GM23338 (cell line): ENCODE data around the gene SLC4A3.

Experiments used
- CREB1 ChIP-seq: fragments of 250-450 bp; sonication (Bioruptor Pico); IDR thresholded peaks from 2 replicates; pipeline ENCODE4 v1.5.0; 2020; ENCODE audit warnings: low read depth, mild to moderate bottlenecking, moderate library complexity
- EZH2 ChIP-seq: fragments of 200-600 bp; sonication (generic); IDR thresholded peaks from one replicate; pipeline ENCODE4 v1.8.0; 2017; ENCODE audit warnings: antibody characterized with exemption, mild to moderate bottlenecking, low read depth; ENCODE audit not compliant: unreplicated experiment
- EZH2phosphoT487 ChIP-seq: fragments of 200-600 bp; sonication (generic); IDR thresholded peaks from one replicate; pipeline ENCODE4 v1.8.1; 2018; ENCODE audit warnings: antibody characterized with exemption; ENCODE audit not compliant: unreplicated experiment
- NANOG ChIP-seq: IDR thresholded peaks from 2 replicates; pipeline ENCODE4 v1.6.1; 2016; ENCODE audit warnings: antibody characterized with exemption, borderline replicate concordance
- POLR2AphosphoS5 ChIP-seq: IDR thresholded peaks from 2 replicates; pipeline ENCODE4 v1.6.1; 2016; ENCODE audit warnings: antibody characterized with exemption, low read depth
- REST ChIP-seq: IDR thresholded peaks from one replicate; pipeline ENCODE4 v1.6.1; 2018; ENCODE audit warnings: antibody characterized with exemption; ENCODE audit not compliant: unreplicated experiment
- TF ChIP-seq, protein P1 (sequence below), 2 experiments: fragments of 200-600 bp in 1 of 2; sonication (generic) in 1 of 2; conservative IDR thresholded peaks; 2 replicates each; pipeline versions ENCODE4 v1.5.1 to v1.6.1; 2016 to 2017; ENCODE audit warnings: antibody characterized with exemption in 2 of 2, low read depth in 2 of 2, mild to moderate bottlenecking in 2 of 2, moderate library complexity in 1 of 2

DNA sequence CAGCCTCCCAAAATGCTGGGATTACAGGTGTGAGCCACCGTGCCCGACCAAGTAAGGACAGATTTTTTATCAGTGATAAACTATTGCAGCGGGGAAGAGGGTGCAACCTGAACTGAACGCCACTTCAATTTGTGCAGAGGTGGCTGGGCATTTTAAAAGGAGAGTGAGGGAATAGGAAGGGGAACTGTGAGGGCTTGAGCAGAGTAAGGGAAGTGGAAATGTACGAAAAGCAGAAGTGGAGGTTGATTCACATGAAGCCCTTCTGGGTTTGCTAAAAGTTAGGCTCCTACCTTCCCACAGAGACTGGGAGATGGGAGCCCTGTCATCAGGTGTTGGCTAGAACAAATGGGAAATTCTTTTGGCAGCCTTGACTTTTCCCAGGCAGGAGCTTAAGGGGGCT lies 23.7 kb upstream of the SLC4A3 start:
- TF ChIP-seq, protein P1, sequence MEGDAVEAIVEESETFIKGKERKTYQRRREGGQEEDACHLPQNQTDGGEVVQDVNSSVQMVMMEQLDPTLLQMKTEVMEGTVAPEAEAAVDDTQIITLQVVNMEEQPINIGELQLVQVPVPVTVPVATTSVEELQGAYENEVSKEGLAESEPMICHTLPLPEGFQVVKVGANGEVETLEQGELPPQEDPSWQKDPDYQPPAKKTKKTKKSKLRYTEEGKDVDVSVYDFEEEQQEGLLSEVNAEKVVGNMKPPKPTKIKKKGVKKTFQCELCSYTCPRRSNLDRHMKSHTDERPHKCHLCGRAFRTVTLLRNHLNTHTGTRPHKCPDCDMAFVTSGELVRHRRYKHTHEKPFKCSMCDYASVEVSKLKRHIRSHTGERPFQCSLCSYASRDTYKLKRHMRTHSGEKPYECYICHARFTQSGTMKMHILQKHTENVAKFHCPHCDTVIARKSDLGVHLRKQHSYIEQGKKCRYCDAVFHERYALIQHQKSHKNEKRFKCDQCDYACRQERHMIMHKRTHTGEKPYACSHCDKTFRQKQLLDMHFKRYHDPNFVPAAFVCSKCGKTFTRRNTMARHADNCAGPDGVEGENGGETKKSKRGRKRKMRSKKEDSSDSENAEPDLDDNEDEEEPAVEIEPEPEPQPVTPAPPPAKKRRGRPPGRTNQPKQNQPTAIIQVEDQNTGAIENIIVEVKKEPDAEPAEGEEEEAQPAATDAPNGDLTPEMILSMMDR (conservative IDR thresholded peaks at IDR 0.05; ENCODE audit: low read depth in 2 of 2), result no peak
- TF ChIP-seq CREB1 (CRISPR knock-in tag), result no peak
- TF ChIP-seq EZH2, result no peak
- TF ChIP-seq EZH2phosphoT487, result no peak
- TF ChIP-seq REST, result no peak
- TF ChIP-seq POLR2AphosphoS5, result no peak
- TF ChIP-seq NANOG, result no peak
